Loucy (cell line): ENCODE results near the gene CYP4F22.

ENCODE experiments used
- H2AFZ ChIP-seq: fragments of 200-600 bp; sonication (generic); 2 replicates; pipeline ENCODE4 v1.6.0; 2016; ENCODE audit warnings: antibody characterized with exemption, mild to moderate bottlenecking, low read length, moderate library complexity
- H3F3A ChIP-seq: fragments of 200-600 bp; 2 replicates; pipeline ENCODE4 v1.6.0; 2016; ENCODE audit warnings: antibody characterized with exemption, low read depth, mild to moderate bottlenecking
- H3K27me3 ChIP-seq: fragments of 200-600 bp; sonication (generic); 2 replicates; pipeline ENCODE4 v1.6.1; 2014; ENCODE audit warnings: low read length, mild to moderate bottlenecking; ENCODE audit not compliant: insufficient read depth, poor library complexity, severe bottlenecking
- H3K36me3 ChIP-seq: fragments of 200-600 bp; sonication (generic); 2 replicates; pipeline ENCODE4 v1.6.1; 2016; ENCODE audit warnings: low read length; ENCODE audit not compliant: insufficient read depth
- H3K4me1 ChIP-seq: fragments of 200-600 bp; sonication (generic); 2 replicates; pipeline ENCODE4 v1.5.1; 2014; ENCODE audit warnings: low read length, mild to moderate bottlenecking; ENCODE audit not compliant: insufficient read depth, poor library complexity, severe bottlenecking
- H3K4me2 ChIP-seq: fragments of 200-600 bp; sonication (generic); 2 replicates; pipeline ENCODE4 v1.6.0; 2014; ENCODE audit warnings: antibody characterized with exemption, low read length, low read depth, mild to moderate bottlenecking; ENCODE audit not compliant: poor library complexity, severe bottlenecking
- H3K4me3 ChIP-seq: fragments of 200-600 bp; sonication (generic); 2 replicates; pipeline ENCODE4 v1.5.1; 2014; ENCODE audit warnings: low read length, mild to moderate bottlenecking, mixed read lengths; ENCODE audit not compliant: poor library complexity, severe bottlenecking
- H3K79me2 ChIP-seq: fragments of 200-600 bp; sonication (generic); 2 replicates; pipeline ENCODE4 v1.6.1; 2014; ENCODE audit warnings: low read length; ENCODE audit not compliant: insufficient read depth
- H3K9ac ChIP-seq: fragments of 200-600 bp; sonication (generic); 2 replicates; pipeline ENCODE4 v1.6.0; 2014; ENCODE audit warnings: mild to moderate bottlenecking, low read depth, low read length, moderate library complexity; ENCODE audit not compliant: poor library complexity, severe bottlenecking
- H3K9me2 ChIP-seq: fragments of 200-600 bp; sonication (generic); replicated peaks from 2 replicates; pipeline ENCODE4 v1.6.1; 2016; ENCODE audit warnings: low read depth, low read length, mixed read lengths
- H3K9me3 ChIP-seq: fragments of 200-600 bp; sonication (generic); 2 replicates; pipeline ENCODE4 v1.6.1; 2014; ENCODE audit warnings: mild to moderate bottlenecking, antibody characterized with exemption, low read length, low read depth; ENCODE audit not compliant: insufficient read depth
- H4K20me1 ChIP-seq: fragments of 200-600 bp; sonication (generic); 2 replicates; pipeline ENCODE4 v1.6.0; 2014; ENCODE audit warnings: antibody characterized with exemption, low read length, mild to moderate bottlenecking; ENCODE audit not compliant: insufficient read depth, poor library complexity, severe bottlenecking
- CTCF ChIP-seq: fragments of 200-600 bp; sonication (generic); conservative IDR thresholded peaks from 2 replicates; pipeline ENCODE4 v1.5.1; 2014; ENCODE audit warnings: mild to moderate bottlenecking, antibody characterized with exemption, low read length
- EZH2phosphoT487 ChIP-seq: fragments of 200-600 bp; IDR thresholded peaks from 2 replicates; pipeline ENCODE4 v1.6.1; 2018; ENCODE audit warnings: antibody characterized with exemption, mild to moderate bottlenecking, moderate library complexity, borderline replicate concordance

The CYP4F22 gene

GRCh38 chr19:15563325-15563794 lies 55.0 kb downstream of the CYP4F22 start:
- H3K4me2 ChIP-seq = no peak overlapping the region
- H3K36me3 ChIP-seq = no peaks in the 10 kb centered on the region
- no peaks in the 10 kb centered on the region for H3K9me2 ChIP-seq
- H3K9ac ChIP-seq = no peak overlapping the region
- no peak overlapping the region for H2AFZ ChIP-seq
- H4K20me1 ChIP-seq = no peaks in the 10 kb centered on the region
- H3K27me3 ChIP-seq = no peaks in the 10 kb centered on the region
- no peaks in the 10 kb centered on the region for H3K79me2 ChIP-seq
- no peaks in the 10 kb centered on the region for H3F3A ChIP-seq
- H3K4me3 ChIP-seq = no peak overlapping the region
- no peak for TF ChIP-seq EZH2phosphoT487
- H3K9me3 ChIP-seq = no peaks in the 10 kb centered on the region
- no peaks in the 10 kb centered on the region for H3K4me1 ChIP-seq

GRCh38 chr19:15563931-15564330 lies 55.6 kb downstream of the CYP4F22 start:
- Histone ChIP-seq H3K9ac (no peak overlapping the region), H3K4me1 (no peaks in the 10 kb centered on the region), H3K4me2 (no peak overlapping the region), H2AFZ (no peak overlapping the region), H3K79me2 (no peaks in the 10 kb centered on the region), H3K4me3 (no peak overlapping the region), H3F3A (no peaks in the 10 kb centered on the region), H3K36me3 (no peaks in the 10 kb centered on the region), H3K9me3 (no peaks in the 10 kb centered on the region), H3K27me3 (no peaks in the 10 kb centered on the region), H3K9me2 (no peaks in the 10 kb centered on the region), H4K20me1 (no peaks in the 10 kb centered on the region)
- TF ChIP-seq EZH2phosphoT487 (no peak), CTCF (no peak)

- Histone ChIP-seq H3K79me2 (no peaks in the 10 kb centered on the region), H3K4me3 (no peak overlapping the region), H2AFZ (no peak overlapping the region), H3K27me3 (no peaks in the 10 kb centered on the region), H3K4me1 (no peaks in the 10 kb centered on the region), H4K20me1 (no peaks in the 10 kb centered on the region), H3K4me2 (no peak overlapping the region), H3K9ac (no peak overlapping the region), H3K9me3 (no peaks in the 10 kb centered on the region), H3F3A (no peaks in the 10 kb centered on the region), H3K36me3 (no peaks in the 10 kb centered on the region), H3K9me2 (no peaks in the 10 kb centered on the region)
- no peak for TF ChIP-seq CTCF
- TF ChIP-seq EZH2phosphoT487 = no peak
Observed at GRCh38 chr19:15564534-15565168, 56.3 kb downstream of the CYP4F22 start.

GRCh38 chr19:15570420-15570819 lies 62.1 kb downstream of the CYP4F22 start:
- no peaks in the 10 kb centered on the region for H3K4me1 ChIP-seq
- no peaks in the 10 kb centered on the region for H4K20me1 ChIP-seq
- H3K9ac ChIP-seq = no peak overlapping the region
- no peak overlapping the region for H3K4me3 ChIP-seq
- no peaks in the 10 kb centered on the region for H3F3A ChIP-seq
- H3K4me2 ChIP-seq = no peak overlapping the region
- no peaks in the 10 kb centered on the region for H3K79me2 ChIP-seq
- no peaks in the 10 kb centered on the region for H3K27me3 ChIP-seq
- no peaks in the 10 kb centered on the region for H3K9me2 ChIP-seq
- H3K36me3 ChIP-seq = no peaks in the 10 kb centered on the region
- no peaks in the 10 kb centered on the region for H3K9me3 ChIP-seq
- no peak overlapping the region for H2AFZ ChIP-seq
- TF ChIP-seq CTCF (no peak), EZH2phosphoT487 (no peak)
